ENCODE measurements around the gene NKIRAS2. TPM values are rescaled to one million over a fixed set of nuclear protein-coding genes. Genes with fewer than 3 reads are reported as not detected.

Gene NKIRAS2
- polyA plus RNA-seq, 1 donor from 2014 or later = 60.2 TPM

DNA sequence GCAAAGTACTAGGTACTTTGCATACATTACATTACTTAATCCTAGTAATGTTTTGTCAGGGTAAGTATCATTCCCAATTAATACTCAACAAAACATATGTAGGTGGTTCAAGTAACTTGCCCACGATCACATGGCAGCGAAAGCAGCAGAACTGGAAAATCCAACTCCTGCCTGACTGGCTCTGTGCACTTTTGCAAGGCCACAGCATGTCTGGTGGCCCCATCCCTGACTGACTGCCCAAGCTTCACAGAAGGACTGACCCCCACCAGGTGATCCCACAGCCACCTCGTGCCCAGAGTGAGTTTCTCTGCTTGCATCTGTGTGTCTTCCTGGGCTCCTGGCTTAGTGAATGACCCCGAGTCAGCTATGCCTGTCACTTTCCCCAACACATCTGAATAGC is 41.9 kb upstream of the NKIRAS2 start:
- Histone ChIP-seq H3K27me3 (ENCODE audit: insufficient read depth, low read depth, low read length) (no peaks in the 10 kb centered on the region), H3K4me3 (ENCODE audit: low read length) (no peak overlapping the region), H3K9me2 (ENCODE audit: insufficient read depth, low read length) (no peaks in the 10 kb centered on the region), H3F3A (ENCODE audit: insufficient read depth, low read length, poor library complexity, severe bottlenecking) (no peaks in the 10 kb centered on the region), H3K9ac (ENCODE audit: low read length) (no peak overlapping the region), H3K27ac (ENCODE audit: low read length) (no peak overlapping the region), H3K79me2 (replicated peaks; ENCODE audit: insufficient read depth, low read length) (no peaks in the 10 kb centered on the region), H4K20me1 (ENCODE audit: insufficient read depth) (no peaks in the 10 kb centered on the region), H3K9me3 (ENCODE audit: low read length) (no peaks in the 10 kb centered on the region), H3K4me2 (ENCODE audit: low read length) (no peak overlapping the region), H2AFZ (ENCODE audit: low read depth, low read length) (no peak overlapping the region), H3K36me3 (ENCODE audit: insufficient read depth, low read length) (peaks cover 4% of the 10 kb centered on the region)
- TF ChIP-seq EZH2 (IDR thresholded peaks at IDR 0.05; ENCODE audit: borderline replicate concordance, insufficient read depth, low read length, poor library complexity, severe bottlenecking) (no peak), TAF1 (IDR thresholded peaks at IDR 0.05; ENCODE audit: low read depth) (no peak), EP300 (conservative IDR thresholded peaks at IDR 0.05; ENCODE audit: poor library complexity, severe bottlenecking) (no peak), SMC3 (conservative IDR thresholded peaks at IDR 0.05; ENCODE audit: poor library complexity) (no peak), RAD21 (conservative IDR thresholded peaks at IDR 0.05) (no peak), MXI1 (conservative IDR thresholded peaks at IDR 0.05; ENCODE audit: poor library complexity, severe bottlenecking) (no peak), POLR2AphosphoS5 (IDR thresholded peaks at IDR 0.05) (no peak)
- TF ChIP-seq, protein P1, sequence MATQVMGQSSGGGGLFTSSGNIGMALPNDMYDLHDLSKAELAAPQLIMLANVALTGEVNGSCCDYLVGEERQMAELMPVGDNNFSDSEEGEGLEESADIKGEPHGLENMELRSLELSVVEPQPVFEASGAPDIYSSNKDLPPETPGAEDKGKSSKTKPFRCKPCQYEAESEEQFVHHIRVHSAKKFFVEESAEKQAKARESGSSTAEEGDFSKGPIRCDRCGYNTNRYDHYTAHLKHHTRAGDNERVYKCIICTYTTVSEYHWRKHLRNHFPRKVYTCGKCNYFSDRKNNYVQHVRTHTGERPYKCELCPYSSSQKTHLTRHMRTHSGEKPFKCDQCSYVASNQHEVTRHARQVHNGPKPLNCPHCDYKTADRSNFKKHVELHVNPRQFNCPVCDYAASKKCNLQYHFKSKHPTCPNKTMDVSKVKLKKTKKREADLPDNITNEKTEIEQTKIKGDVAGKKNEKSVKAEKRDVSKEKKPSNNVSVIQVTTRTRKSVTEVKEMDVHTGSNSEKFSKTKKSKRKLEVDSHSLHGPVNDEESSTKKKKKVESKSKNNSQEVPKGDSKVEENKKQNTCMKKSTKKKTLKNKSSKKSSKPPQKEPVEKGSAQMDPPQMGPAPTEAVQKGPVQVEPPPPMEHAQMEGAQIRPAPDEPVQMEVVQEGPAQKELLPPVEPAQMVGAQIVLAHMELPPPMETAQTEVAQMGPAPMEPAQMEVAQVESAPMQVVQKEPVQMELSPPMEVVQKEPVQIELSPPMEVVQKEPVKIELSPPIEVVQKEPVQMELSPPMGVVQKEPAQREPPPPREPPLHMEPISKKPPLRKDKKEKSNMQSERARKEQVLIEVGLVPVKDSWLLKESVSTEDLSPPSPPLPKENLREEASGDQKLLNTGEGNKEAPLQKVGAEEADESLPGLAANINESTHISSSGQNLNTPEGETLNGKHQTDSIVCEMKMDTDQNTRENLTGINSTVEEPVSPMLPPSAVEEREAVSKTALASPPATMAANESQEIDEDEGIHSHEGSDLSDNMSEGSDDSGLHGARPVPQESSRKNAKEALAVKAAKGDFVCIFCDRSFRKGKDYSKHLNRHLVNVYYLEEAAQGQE (IDR thresholded peaks at IDR 0.05; ENCODE audit: borderline replicate concordance) = no peak
- TF ChIP-seq, protein P2, sequence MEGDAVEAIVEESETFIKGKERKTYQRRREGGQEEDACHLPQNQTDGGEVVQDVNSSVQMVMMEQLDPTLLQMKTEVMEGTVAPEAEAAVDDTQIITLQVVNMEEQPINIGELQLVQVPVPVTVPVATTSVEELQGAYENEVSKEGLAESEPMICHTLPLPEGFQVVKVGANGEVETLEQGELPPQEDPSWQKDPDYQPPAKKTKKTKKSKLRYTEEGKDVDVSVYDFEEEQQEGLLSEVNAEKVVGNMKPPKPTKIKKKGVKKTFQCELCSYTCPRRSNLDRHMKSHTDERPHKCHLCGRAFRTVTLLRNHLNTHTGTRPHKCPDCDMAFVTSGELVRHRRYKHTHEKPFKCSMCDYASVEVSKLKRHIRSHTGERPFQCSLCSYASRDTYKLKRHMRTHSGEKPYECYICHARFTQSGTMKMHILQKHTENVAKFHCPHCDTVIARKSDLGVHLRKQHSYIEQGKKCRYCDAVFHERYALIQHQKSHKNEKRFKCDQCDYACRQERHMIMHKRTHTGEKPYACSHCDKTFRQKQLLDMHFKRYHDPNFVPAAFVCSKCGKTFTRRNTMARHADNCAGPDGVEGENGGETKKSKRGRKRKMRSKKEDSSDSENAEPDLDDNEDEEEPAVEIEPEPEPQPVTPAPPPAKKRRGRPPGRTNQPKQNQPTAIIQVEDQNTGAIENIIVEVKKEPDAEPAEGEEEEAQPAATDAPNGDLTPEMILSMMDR (IDR thresholded peaks at IDR 0.05; ENCODE audit: poor library complexity, severe bottlenecking) = no peak

DNA sequence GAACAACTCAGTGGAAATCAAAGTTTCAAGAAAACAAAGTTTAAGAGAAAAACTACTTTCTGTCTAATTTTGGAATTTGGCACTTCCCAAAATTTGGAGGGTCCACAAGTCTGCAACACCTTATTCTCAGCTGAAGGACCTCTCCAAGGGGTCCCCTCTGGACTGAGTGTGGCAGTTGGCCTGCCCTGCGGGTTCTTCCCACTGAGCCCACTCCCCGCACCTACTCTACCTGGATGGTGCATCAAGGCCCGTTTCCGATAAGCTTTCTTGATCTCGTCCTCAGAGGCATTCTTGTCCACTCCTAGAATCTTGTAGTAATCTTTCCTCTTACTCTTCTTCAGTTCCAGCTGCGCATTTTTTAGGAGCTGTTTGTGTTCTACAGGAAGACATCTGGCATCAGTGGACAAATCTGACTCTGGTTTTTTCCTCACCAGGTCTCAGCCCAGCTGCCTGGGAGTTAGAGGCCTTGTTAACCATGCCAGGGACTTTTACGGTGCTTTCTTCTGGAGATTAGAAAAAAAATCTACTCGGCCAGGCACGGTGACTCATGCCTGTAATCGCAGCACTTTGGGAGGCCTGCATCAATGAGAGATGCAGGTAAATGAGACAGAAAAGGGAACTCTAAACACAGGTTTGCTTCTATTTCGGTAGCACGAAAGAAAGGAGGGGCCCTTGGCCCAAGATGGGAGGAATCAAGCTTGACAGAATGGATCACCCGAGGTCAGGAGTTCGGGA is 37.7 kb upstream of the NKIRAS2 start:
- Histone ChIP-seq H3K79me2 (replicated peaks; ENCODE audit: insufficient read depth, low read length) (no peaks in the 10 kb centered on the region), H3K27ac (ENCODE audit: low read length) (no peak overlapping the region), H3K36me3 (ENCODE audit: insufficient read depth, low read length) (peaks cover 5% of the 10 kb centered on the region), H3K9me2 (ENCODE audit: insufficient read depth, low read length) (no peaks in the 10 kb centered on the region), H3K27me3 (ENCODE audit: insufficient read depth, low read depth, low read length) (no peaks in the 10 kb centered on the region), H3K9ac (ENCODE audit: low read length) (no peak overlapping the region), H3K4me2 (ENCODE audit: low read length) (no peak overlapping the region), H4K20me1 (ENCODE audit: insufficient read depth) (no peaks in the 10 kb centered on the region), H3F3A (ENCODE audit: insufficient read depth, low read length, poor library complexity, severe bottlenecking) (no peaks in the 10 kb centered on the region), H3K9me3 (ENCODE audit: low read length) (no peaks in the 10 kb centered on the region), H3K4me3 (ENCODE audit: low read length) (no peak overlapping the region), H2AFZ (ENCODE audit: low read depth, low read length) (no peak overlapping the region)
- TF ChIP-seq RAD21 (conservative IDR thresholded peaks at IDR 0.05) = no peak
- TF ChIP-seq EP300 (conservative IDR thresholded peaks at IDR 0.05; ENCODE audit: poor library complexity, severe bottlenecking) = no peak
- TF ChIP-seq EZH2 (IDR thresholded peaks at IDR 0.05; ENCODE audit: borderline replicate concordance, insufficient read depth, low read length, poor library complexity, severe bottlenecking) = no peak
- TF ChIP-seq, protein P2 (IDR thresholded peaks at IDR 0.05; ENCODE audit: poor library complexity, severe bottlenecking) = no peak
- TF ChIP-seq, protein P1 (IDR thresholded peaks at IDR 0.05; ENCODE audit: borderline replicate concordance) = no peak
- no peak for TF ChIP-seq SMC3 (conservative IDR thresholded peaks at IDR 0.05; ENCODE audit: poor library complexity)
- no peak for TF ChIP-seq POLR2AphosphoS5 (IDR thresholded peaks at IDR 0.05)
- TF ChIP-seq TAF1 (IDR thresholded peaks at IDR 0.05; ENCODE audit: low read depth) = no peak
- no peak for TF ChIP-seq MXI1 (conservative IDR thresholded peaks at IDR 0.05; ENCODE audit: poor library complexity, severe bottlenecking)

Data from neural cell (in vitro differentiated cells).